ENCODE data around the gene HNRNPA2B1.

The HNRNPA2B1 gene

GRCh38 chr7:26186364-26187311 is 13.9 kb downstream of the HNRNPA2B1 start:
- peak; percentile 5 for ATAC-seq
- TF ChIP-seq CSRNP3 (CRISPR knock-in tag; IDR thresholded peaks at IDR 0.05): no peak
- no peak for TF ChIP-seq ISL1 (CRISPR knock-in tag; IDR thresholded peaks at IDR 0.05)
- peak; percentile 13; the same call in 1 of the 2 replicates for TF ChIP-seq ESRRG (CRISPR knock-in tag; IDR thresholded peaks at IDR 0.05)
- 0 out of 2 replicates have a peak, but pooled peaks have one; percentile 48 for TF ChIP-seq RARB (CRISPR knock-in tag; IDR thresholded peaks at IDR 0.05)
- TF ChIP-seq ARNTL (CRISPR knock-in tag; IDR thresholded peaks at IDR 0.05; ENCODE audit: borderline replicate concordance, low read depth): peak; percentile 18; the same call in 1 of the 2 replicates
- no peak for TF ChIP-seq OSR1 (CRISPR knock-in tag; IDR thresholded peaks at IDR 0.05)
- no peak for TF ChIP-seq SNAI2 (CRISPR knock-in tag; IDR thresholded peaks at IDR 0.05)
- TF ChIP-seq ZFP30 (CRISPR knock-in tag; IDR thresholded peaks at IDR 0.05): peak; percentile 52; the same call in 1 of the 2 replicates

DNA sequence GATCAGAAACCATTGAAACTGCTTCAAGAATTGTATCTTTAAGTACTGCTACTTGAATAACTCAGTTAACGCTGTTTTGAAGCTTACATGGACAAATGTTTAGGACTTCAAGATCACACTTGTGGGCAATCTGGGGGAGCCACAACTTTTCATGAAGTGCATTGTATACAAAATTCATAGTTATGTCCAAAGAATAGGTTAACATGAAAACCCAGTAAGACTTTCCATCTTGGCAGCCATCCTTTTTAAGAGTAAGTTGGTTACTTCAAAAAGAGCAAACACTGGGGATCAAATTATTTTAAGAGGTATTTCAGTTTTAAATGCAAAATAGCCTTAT is 14.7 kb downstream of the HNRNPA2B1 start:
- ATAC-seq: no peak
- TF ChIP-seq BACH2 (CRISPR knock-in tag; IDR thresholded peaks at IDR 0.05; ENCODE audit: borderline replicate concordance): no peak
- TF ChIP-seq, protein P1, sequence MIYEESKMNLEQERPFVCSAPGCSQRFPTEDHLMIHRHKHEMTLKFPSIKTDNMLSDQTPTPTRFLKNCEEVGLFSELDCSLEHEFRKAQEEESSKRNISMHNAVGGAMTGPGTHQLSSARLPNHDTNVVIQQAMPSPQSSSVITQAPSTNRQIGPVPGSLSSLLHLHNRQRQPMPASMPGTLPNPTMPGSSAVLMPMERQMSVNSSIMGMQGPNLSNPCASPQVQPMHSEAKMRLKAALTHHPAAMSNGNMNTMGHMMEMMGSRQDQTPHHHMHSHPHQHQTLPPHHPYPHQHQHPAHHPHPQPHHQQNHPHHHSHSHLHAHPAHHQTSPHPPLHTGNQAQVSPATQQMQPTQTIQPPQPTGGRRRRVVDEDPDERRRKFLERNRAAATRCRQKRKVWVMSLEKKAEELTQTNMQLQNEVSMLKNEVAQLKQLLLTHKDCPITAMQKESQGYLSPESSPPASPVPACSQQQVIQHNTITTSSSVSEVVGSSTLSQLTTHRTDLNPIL (CRISPR knock-in tag; IDR thresholded peaks at IDR 0.05; ENCODE audit: low read depth): 0 out of 2 replicates have a peak, but pooled peaks have one; percentile 15
- TF ChIP-seq ESRRG (CRISPR knock-in tag; IDR thresholded peaks at IDR 0.05): no peak

DNA sequence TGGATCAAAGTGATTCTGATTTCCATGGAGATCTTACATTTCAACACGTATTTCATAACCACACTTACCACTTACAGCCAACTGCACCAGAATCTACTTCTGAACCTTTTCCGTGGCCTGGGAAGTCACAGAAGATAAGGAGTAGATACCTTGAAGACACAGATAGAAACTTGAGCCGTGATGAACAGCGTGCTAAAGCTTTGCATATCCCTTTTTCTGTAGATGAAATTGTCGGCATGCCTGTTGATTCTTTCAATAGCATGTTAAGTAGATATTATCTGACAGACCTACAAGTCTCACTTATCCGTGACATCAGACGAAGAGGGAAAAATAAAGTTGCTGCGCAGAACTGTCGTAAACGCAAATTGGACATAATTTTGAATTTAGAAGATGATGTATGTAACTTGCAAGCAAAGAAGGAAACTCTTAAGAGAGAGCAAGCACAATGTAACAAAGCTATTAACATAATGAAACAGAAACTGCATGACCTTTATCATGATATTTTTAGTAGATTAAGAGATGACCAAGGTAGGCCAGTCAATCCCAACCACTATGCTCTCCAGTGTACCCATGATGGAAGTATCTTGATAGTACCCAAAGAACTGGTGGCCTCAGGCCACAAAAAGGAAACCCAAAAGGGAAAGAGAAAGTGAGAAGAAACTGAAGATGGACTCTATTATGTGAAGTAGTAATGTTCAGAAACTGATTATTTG is 15.3 kb downstream of the HNRNPA2B1 start:
- TF ChIP-seq TCF4 (CRISPR knock-in tag; IDR thresholded peaks at IDR 0.05; ENCODE audit: borderline replicate concordance) (no peak), RARB (CRISPR knock-in tag; IDR thresholded peaks at IDR 0.05) (no peak), ISL1 (CRISPR knock-in tag; IDR thresholded peaks at IDR 0.05) (no peak), SNAI2 (CRISPR knock-in tag; IDR thresholded peaks at IDR 0.05) (no peak), ZNF8 (CRISPR knock-in tag; IDR thresholded peaks at IDR 0.05) (no peak), OSR1 (CRISPR knock-in tag; IDR thresholded peaks at IDR 0.05) (no peak)
- TF ChIP-seq, protein P2, sequence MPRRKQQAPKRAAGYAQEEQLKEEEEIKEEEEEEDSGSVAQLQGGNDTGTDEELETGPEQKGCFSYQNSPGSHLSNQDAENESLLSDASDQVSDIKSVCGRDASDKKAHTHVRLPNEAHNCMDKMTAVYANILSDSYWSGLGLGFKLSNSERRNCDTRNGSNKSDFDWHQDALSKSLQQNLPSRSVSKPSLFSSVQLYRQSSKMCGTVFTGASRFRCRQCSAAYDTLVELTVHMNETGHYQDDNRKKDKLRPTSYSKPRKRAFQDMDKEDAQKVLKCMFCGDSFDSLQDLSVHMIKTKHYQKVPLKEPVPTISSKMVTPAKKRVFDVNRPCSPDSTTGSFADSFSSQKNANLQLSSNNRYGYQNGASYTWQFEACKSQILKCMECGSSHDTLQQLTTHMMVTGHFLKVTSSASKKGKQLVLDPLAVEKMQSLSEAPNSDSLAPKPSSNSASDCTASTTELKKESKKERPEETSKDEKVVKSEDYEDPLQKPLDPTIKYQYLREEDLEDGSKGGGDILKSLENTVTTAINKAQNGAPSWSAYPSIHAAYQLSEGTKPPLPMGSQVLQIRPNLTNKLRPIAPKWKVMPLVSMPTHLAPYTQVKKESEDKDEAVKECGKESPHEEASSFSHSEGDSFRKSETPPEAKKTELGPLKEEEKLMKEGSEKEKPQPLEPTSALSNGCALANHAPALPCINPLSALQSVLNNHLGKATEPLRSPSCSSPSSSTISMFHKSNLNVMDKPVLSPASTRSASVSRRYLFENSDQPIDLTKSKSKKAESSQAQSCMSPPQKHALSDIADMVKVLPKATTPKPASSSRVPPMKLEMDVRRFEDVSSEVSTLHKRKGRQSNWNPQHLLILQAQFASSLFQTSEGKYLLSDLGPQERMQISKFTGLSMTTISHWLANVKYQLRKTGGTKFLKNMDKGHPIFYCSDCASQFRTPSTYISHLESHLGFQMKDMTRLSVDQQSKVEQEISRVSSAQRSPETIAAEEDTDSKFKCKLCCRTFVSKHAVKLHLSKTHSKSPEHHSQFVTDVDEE (CRISPR knock-in tag; IDR thresholded peaks at IDR 0.05): no peak
- TF ChIP-seq, protein P1 (CRISPR knock-in tag; IDR thresholded peaks at IDR 0.05; ENCODE audit: low read depth): no peak
- TF ChIP-seq, protein P3, sequence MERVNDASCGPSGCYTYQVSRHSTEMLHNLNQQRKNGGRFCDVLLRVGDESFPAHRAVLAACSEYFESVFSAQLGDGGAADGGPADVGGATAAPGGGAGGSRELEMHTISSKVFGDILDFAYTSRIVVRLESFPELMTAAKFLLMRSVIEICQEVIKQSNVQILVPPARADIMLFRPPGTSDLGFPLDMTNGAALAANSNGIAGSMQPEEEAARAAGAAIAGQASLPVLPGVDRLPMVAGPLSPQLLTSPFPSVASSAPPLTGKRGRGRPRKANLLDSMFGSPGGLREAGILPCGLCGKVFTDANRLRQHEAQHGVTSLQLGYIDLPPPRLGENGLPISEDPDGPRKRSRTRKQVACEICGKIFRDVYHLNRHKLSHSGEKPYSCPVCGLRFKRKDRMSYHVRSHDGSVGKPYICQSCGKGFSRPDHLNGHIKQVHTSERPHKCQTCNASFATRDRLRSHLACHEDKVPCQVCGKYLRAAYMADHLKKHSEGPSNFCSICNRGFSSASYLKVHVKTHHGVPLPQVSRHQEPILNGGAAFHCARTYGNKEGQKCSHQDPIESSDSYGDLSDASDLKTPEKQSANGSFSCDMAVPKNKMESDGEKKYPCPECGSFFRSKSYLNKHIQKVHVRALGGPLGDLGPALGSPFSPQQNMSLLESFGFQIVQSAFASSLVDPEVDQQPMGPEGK (CRISPR knock-in tag; IDR thresholded peaks at IDR 0.05; ENCODE audit: borderline replicate concordance): no peak
- TF ChIP-seq, protein P4, sequence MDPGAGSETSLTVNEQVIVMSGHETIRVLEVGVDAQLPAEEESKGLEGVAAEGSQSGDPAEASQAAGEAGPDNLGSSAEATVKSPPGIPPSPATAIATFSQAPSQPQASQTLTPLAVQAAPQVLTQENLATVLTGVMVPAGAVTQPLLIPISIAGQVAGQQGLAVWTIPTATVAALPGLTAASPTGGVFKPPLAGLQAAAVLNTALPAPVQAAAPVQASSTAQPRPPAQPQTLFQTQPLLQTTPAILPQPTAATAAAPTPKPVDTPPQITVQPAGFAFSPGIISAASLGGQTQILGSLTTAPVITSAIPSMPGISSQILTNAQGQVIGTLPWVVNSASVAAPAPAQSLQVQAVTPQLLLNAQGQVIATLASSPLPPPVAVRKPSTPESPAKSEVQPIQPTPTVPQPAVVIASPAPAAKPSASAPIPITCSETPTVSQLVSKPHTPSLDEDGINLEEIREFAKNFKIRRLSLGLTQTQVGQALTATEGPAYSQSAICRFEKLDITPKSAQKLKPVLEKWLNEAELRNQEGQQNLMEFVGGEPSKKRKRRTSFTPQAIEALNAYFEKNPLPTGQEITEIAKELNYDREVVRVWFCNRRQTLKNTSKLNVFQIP (CRISPR knock-in tag; IDR thresholded peaks at IDR 0.05; ENCODE audit: borderline replicate concordance, low read depth): no peak
- peak; percentile 0; the same call in 2 of the 3 replicates for ATAC-seq
